H1 (cell line): ENCODE measurements around the gene IGSF9. TPM values are rescaled to one million over a fixed set of nuclear protein-coding genes. Genes with fewer than 3 reads are reported as not detected.

ENCODE experiments used
- CTCF ChIA-PET: fragments of 300-600 bp; sonication (Branson Sonifier 250); formaldehyde crosslinking; loops from one replicate; lab custom pipeline; 2021; ENCODE audit not compliant: partially characterized antibody; lab: Charles Lee
- POLR2A ChIA-PET: fragments of 300-600 bp; sonication (Branson Sonifier 250); formaldehyde crosslinking; loops from one replicate; lab custom pipeline; 2021; ENCODE audit warnings: inconsistent platforms; ENCODE audit not compliant: partially characterized antibody; lab: Charles Lee
- DNase-seq, 2 experiments: peaks; one replicate each; pipeline versions ENCODE4 v3.0.0 to v3.0.0-alpha.2; 2010 to 2022; ENCODE audit warnings: low spot score in 2 of 2, low read depth in 1 of 2, mixed read lengths in 1 of 2
- FAIRE-seq: peaks from 2 replicates; lab custom pipeline; 2011; peaks lifted over from hg19 to GRCh38; lab: Jason Lieb, UNC
- H2AFZ ChIP-seq: 2 replicates; pipeline ENCODE4 v1.8.1; 2012; ENCODE audit warnings: low read length, inconsistent platforms
- H2AK5ac ChIP-seq: 2 replicates; pipeline ENCODE4 v1.6.1; 2013; ENCODE audit warnings: low read depth, low read length
- H2BK120ac ChIP-seq: replicated peaks from 2 replicates; pipeline ENCODE3; 2013; ENCODE audit warnings: low read depth, low read length, inconsistent platforms
- H2BK12ac ChIP-seq: 2 replicates; pipeline ENCODE4 v1.6.1; 2013; ENCODE audit warnings: low read depth, low read length
- H2BK15ac ChIP-seq: 2 replicates; pipeline ENCODE4 v1.6.1; 2013; ENCODE audit warnings: low read length
- H2BK20ac ChIP-seq: 2 replicates; pipeline ENCODE4 v1.6.1; 2013; ENCODE audit warnings: low read length
- H2BK5ac ChIP-seq: 2 replicates; pipeline ENCODE4 v1.6.1; 2013; ENCODE audit warnings: low read depth, low read length
- H3K14ac ChIP-seq: 2 replicates; pipeline ENCODE4 v1.6.1; 2013; ENCODE audit warnings: inconsistent platforms; ENCODE audit not compliant: insufficient read length
- H3K18ac ChIP-seq: 2 replicates; pipeline ENCODE4 v1.6.1; 2013; ENCODE audit warnings: low read length; ENCODE audit errors: extremely low read depth
- H3K23ac ChIP-seq: 2 replicates; pipeline ENCODE4 v1.6.1; 2013; ENCODE audit warnings: inconsistent platforms; ENCODE audit not compliant: insufficient read length
- H3K23me2 ChIP-seq: 2 replicates; pipeline ENCODE4 v1.6.1; 2013; ENCODE audit warnings: low read depth, low read length
- H3K27ac ChIP-seq: 2 replicates; pipeline ENCODE4 v1.6.1; 2011; ENCODE audit warnings: low read depth, low read length, inconsistent platforms
- H3K27me3 ChIP-seq, 4 experiments: replicated peaks in 1 of 4; 1 replicate in 1 of 4; 2 replicates in 3 of 4; pipeline versions ENCODE4 v1.6.1 to v1.8.1; 2011 to 2013; ENCODE audit warnings: low read length in 3 of 4, mild to moderate bottlenecking in 3 of 4, inconsistent platforms in 2 of 4, mixed read lengths in 2 of 4, moderate library complexity in 1 of 4; ENCODE audit not compliant: control insufficient read depth in 3 of 4, insufficient read depth in 3 of 4; ENCODE audit errors: extremely low read depth in 1 of 4
- H3K36me3 ChIP-seq, 4 experiments: 2 replicates each; pipeline versions ENCODE4 v1.6.1 to v1.8.1; 2011 to 2013; ENCODE audit warnings: mild to moderate bottlenecking in 4 of 4, low read length in 3 of 4, moderate library complexity in 2 of 4, control low read depth in 1 of 4, inconsistent platforms in 1 of 4; ENCODE audit not compliant: insufficient read depth in 4 of 4, control insufficient read depth in 2 of 4
- H3K4ac ChIP-seq: replicated peaks from 2 replicates; pipeline ENCODE3; 2013; ENCODE audit warnings: low read length, low read depth, mixed read lengths, inconsistent platforms; ENCODE audit not compliant: insufficient read length
- H3K4me1 ChIP-seq, 4 experiments: replicated peaks in 1 of 4; 1 replicate in 1 of 4; 2 replicates in 3 of 4; pipeline versions ENCODE4 v1.6.1 to v1.8.1; 2011 to 2013; ENCODE audit warnings: low read length in 3 of 4, inconsistent platforms in 2 of 4, mixed read lengths in 1 of 4; ENCODE audit not compliant: insufficient read depth in 4 of 4, control insufficient read depth in 3 of 4
- H3K4me2 ChIP-seq, 2 experiments: 2 replicates each; pipeline versions ENCODE4 v1.6.1 to v1.8.1; 2011 to 2013; ENCODE audit warnings: low read depth in 2 of 2, low read length in 2 of 2, control low read depth in 1 of 2, inconsistent platforms in 1 of 2, mild to moderate bottlenecking in 1 of 2; ENCODE audit not compliant: insufficient read depth in 1 of 2
- H3K4me3 ChIP-seq, 4 experiments: fragments of 200-600, 300-600 bp in 1 of 4; sonication (generic), shearing (Covaris generic), sonication (Bioruptor Twin) in 1 of 4; 2 replicates each; pipeline versions ENCODE4 v1.5.1 to v1.8.1; 2011 to 2016; ENCODE audit warnings: low read length in 4 of 4, low read depth in 3 of 4, control low read depth in 2 of 4, inconsistent platforms in 2 of 4, mild to moderate bottlenecking in 2 of 4, mixed read lengths in 1 of 4, moderate library complexity in 1 of 4; ENCODE audit not compliant: insufficient read depth in 2 of 4; ENCODE audit errors: extremely low read depth in 1 of 4
- H3K56ac ChIP-seq: replicated peaks from 2 replicates; pipeline ENCODE3; 2013; ENCODE audit warnings: low read depth, mild to moderate bottlenecking, mixed read lengths, low read length, inconsistent platforms; ENCODE audit not compliant: insufficient read length
- H3K79me1 ChIP-seq: 2 replicates; pipeline ENCODE4 v1.6.1; 2013; ENCODE audit warnings: low read depth, low read length, control low read depth
- H3K79me2 ChIP-seq, 2 experiments: 2 replicates each; pipeline versions ENCODE4 v1.6.1 to v1.8.1; 2012 to 2013; ENCODE audit warnings: low read length in 2 of 2, mild to moderate bottlenecking in 2 of 2, inconsistent platforms in 1 of 2; ENCODE audit not compliant: insufficient read depth in 2 of 2, control insufficient read depth in 1 of 2
- H3K9ac ChIP-seq, 4 experiments: replicated peaks in 1 of 4; 1 replicate in 1 of 4; 2 replicates in 3 of 4; pipeline versions ENCODE4 v1.6.1 to v1.8.1; 2011 to 2013; ENCODE audit warnings: low read depth in 3 of 4, low read length in 3 of 4, control low read depth in 2 of 4, mild to moderate bottlenecking in 2 of 4, moderate library complexity in 2 of 4, inconsistent platforms in 1 of 4; ENCODE audit errors: extremely low read depth in 1 of 4
- H3K9me3 ChIP-seq, 2 experiments: 2 replicates each; pipeline versions ENCODE4 v1.6.1 to v1.8.1; 2012 to 2013; ENCODE audit warnings: mild to moderate bottlenecking in 2 of 2, moderate library complexity in 2 of 2, control low read depth in 1 of 2, inconsistent platforms in 1 of 2, low read depth in 1 of 2, low read length in 1 of 2, mixed read lengths in 1 of 2; ENCODE audit not compliant: insufficient read depth in 2 of 2
- H4K20me1 ChIP-seq, 2 experiments: replicated peaks in 1 of 2; 2 replicates each; pipeline versions ENCODE3 to v1.8.1; 2011 to 2013; ENCODE audit warnings: inconsistent platforms in 2 of 2, low read length in 2 of 2, mild to moderate bottlenecking in 1 of 2; ENCODE audit not compliant: insufficient read depth in 2 of 2, control insufficient read depth in 1 of 2
- H4K5ac ChIP-seq: 2 replicates; pipeline ENCODE4 v1.6.1; 2013; ENCODE audit warnings: low read length, low read depth, mixed read lengths, inconsistent platforms; ENCODE audit not compliant: insufficient read length
- H4K8ac ChIP-seq: 2 replicates; pipeline ENCODE4 v1.8.0; 2013; ENCODE audit warnings: mild to moderate bottlenecking, moderate library complexity, low read length, inconsistent platforms; ENCODE audit not compliant: insufficient read depth; ENCODE audit errors: extremely low read depth
- H4K91ac ChIP-seq: replicated peaks from 2 replicates; pipeline ENCODE3; 2013; ENCODE audit warnings: low read length, mixed read lengths, inconsistent platforms; ENCODE audit not compliant: insufficient read length
- RAD21 ChIP-seq, 2 experiments: IDR thresholded peaks in 1 of 2; conservative IDR thresholded peaks in 1 of 2; 2 replicates each; pipeline ENCODE4 v1.6.1; 2011; ENCODE audit warnings: low read depth in 2 of 2, low read length in 2 of 2, improper control_type of control experiment in 1 of 2, inconsistent platforms in 1 of 2, mild to moderate bottlenecking in 1 of 2, moderate library complexity in 1 of 2
- WGBS, 2 experiments: shearing (Covaris generic) in 1 of 2; methylation state at CpG; one replicate each; pipeline versions ENCODE4 v1.1.6 to v1.1.7; 2013 to 2015; ENCODE audit warnings: low lambda C conversion rate in 2 of 2, mixed read lengths in 2 of 2, inconsistent platforms in 1 of 2, low coverage in 1 of 2, missing lambda C conversion rate in 1 of 2; ENCODE audit not compliant: insufficient replicate concordance in 2 of 2, insufficient coverage in 1 of 2, insufficient read length in 1 of 2; ENCODE audit errors: extremely low coverage in 1 of 2, missing lambda C conversion rate in 1 of 2; 5-methylcytosine and 5-hydroxymethylcytosine counted together
- polyA plus RNA-seq, 7 experiments: library from polyadenylated mRNA; depleted of rRNA in 3 of 7; stranded (reverse) in 5 of 7; unstranded in 2 of 7; fragments of >200 nt in 5 of 7; fragments of 200-250 nt in 2 of 7; gene quantifications; 1 replicate in 5 of 7; 2 replicates in 1 of 7; 4 replicates in 1 of 7; pipeline versions ENCODE4 v1.2.1 to v1.2.3, GENCODE V29; 2011 to 2013; ENCODE audit warnings: missing spikeins in 2 of 7, mixed read lengths in 2 of 7
- total RNA-seq: library from RNA; stranded (reverse); fragmentation: NEBNext Ultra II Directional; extraction: Animal tissue kit (Norgen Biotek cat#: 25700); gene quantifications from 2 replicates; pipeline ENCODE4 v1.2.1, GENCODE V29; 2021

Gene IGSF9
- total and polyA plus RNA-seq, 2 of the 8 experiments (the other 6 are each of a cell fraction or from before 2014, with no cell fraction given), result 10.9 to 28.1 TPM

DNA sequence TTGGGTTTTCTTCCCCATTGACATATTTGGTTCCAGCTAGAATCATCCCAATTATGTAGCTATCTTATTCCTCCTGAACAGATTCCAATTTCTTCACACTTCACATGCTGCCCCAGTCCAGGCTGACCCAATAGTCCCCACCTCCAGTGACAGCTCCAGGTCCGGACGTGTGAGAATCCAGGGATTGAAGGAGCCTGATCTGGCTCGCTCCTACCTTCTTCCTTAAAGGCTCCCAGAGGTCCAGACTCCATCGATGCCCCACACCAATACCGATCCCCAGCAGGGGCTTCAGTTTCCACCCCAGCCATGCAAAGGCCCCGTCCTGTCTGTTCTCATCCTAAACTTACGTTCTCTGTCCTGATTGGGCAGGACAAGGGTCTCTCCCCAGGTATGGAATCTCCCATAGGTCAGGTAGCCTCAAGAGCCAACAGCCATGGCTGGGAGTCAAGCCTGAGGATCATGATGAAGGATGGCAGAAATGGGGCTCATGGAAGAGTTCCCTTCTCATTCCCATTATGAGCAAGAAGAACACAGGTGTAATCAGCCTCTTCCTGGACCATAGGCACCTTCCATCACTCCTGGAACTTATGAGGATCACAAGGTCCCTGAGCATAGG, 29.0 kb upstream of the IGSF9 start:
- H3K23ac ChIP-seq, result no peak overlapping the region
- no peak overlapping the region for H3K14ac ChIP-seq
- H3K9me3 ChIP-seq, result no peaks in the 10 kb centered on the region
- H3K79me1 ChIP-seq, result no peaks in the 10 kb centered on the region; the same call in 1 of the 2 replicates
- no peak overlapping the region for H3K27ac ChIP-seq
- peaks cover 0 to 3% (median under 1%) of the 10 kb centered on the region in 4 experiments; a peak in 2 of 7 replicates for H3K27me3 ChIP-seq
- no peak overlapping the region for H3K18ac ChIP-seq
- no peak overlapping the region for H2BK15ac ChIP-seq
- no peaks in the 10 kb centered on the region for H3K79me2 ChIP-seq
- no peaks in the 10 kb centered on the region for H3K36me3 ChIP-seq
- WGBS, 2 experiments, result 86% methylated on average over 7 of the region's 7 CpGs; no CpG with 5 or more reads in 1 of the 2 experiments
- H3K4me3 ChIP-seq, result no peak overlapping the region
- no peaks in the 10 kb centered on the region for H4K20me1 ChIP-seq
- POLR2A ChIA-PET, result interaction anchor here (0.6 to 2.0 kb wide), 2 partner anchors 29 to 196 kb away, joined by 3 to 7 read pairs; partner anchors contain the start of gene IGSF9
- H3K23me2 ChIP-seq, result no peaks in the 10 kb centered on the region
- no peak overlapping the region for H3K56ac ChIP-seq
- H3K9ac ChIP-seq, result no peak overlapping the region
- no peak overlapping the region; the same call in 1 of the 2 replicates for H4K8ac ChIP-seq
- no peak overlapping the region for H2BK12ac ChIP-seq
- DNase-seq (no peak), FAIRE-seq (no peak)
- H3K4me1 ChIP-seq, result no peaks in the 10 kb centered on the region
- no peak overlapping the region for H3K4ac ChIP-seq
- H2AK5ac ChIP-seq, result no peak overlapping the region
- no peak overlapping the region for H4K91ac ChIP-seq
- H2BK20ac ChIP-seq, result no peak overlapping the region
- H4K5ac ChIP-seq, result no peak overlapping the region
- H2AFZ ChIP-seq, result no peak overlapping the region
- H2BK5ac ChIP-seq, result no peak overlapping the region
- no peak overlapping the region for H3K4me2 ChIP-seq
- H2BK120ac ChIP-seq, result no peak overlapping the region
- CTCF ChIA-PET, result interaction anchor here (0.6 kb wide), 1 partner anchor 33 kb away, joined by 3 read pairs; no protein-coding TSS in a partner anchor
- no peak for TF ChIP-seq RAD21 (IDR thresholded peaks at IDR 0.05 in 1 of 2, conservative IDR thresholded peaks at IDR 0.05 in 1 of 2; ENCODE audit: low read depth in 2 of 2, low read length in 2 of 2)
